Cardiac muscle cell (in vitro differentiated cells and primary cell): ENCODE results near the gene AATK. TPM values are rescaled to one million over a fixed set of nuclear protein-coding genes. Genes with fewer than 3 reads are reported as not detected.
"Not testable (repeated sequence)": the region's sequence is repeated elsewhere in the genome, so short reads cannot be mapped to it uniquely, and the experiment has no call there.

ENCODE experiments used
- DNase-seq, 2 donors: peaks; one replicate each; pipeline versions ENCODE4 v3.0.0 to v3.0.0-alpha.2; 2010 to 2017; ENCODE audit warnings: low read depth in 1 of 2, low spot score in 1 of 2
- H3K27ac ChIP-seq: fragments of 200-600 bp; sonication (generic); 2 replicates; pipeline ENCODE4 v1.5.1; 2016
- H3K27me3 ChIP-seq: fragments of 200-600 bp; sonication (generic); 2 replicates; pipeline ENCODE4 v1.6.0; 2016; ENCODE audit warnings: control low read depth
- H3K36me3 ChIP-seq: fragments of 200-600 bp; sonication (generic); 2 replicates; pipeline ENCODE4 v1.5.1; 2016; ENCODE audit warnings: control low read depth
- H3K4me1 ChIP-seq: fragments of 200-600 bp; sonication (generic); 2 replicates; pipeline ENCODE4 v1.8.1; 2017; ENCODE audit warnings: low read depth, mild to moderate bottlenecking, mixed run types
- H3K4me3 ChIP-seq: fragments of 200-600 bp; sonication (generic); 2 replicates; pipeline ENCODE4 v1.5.1; 2016; ENCODE audit warnings: mild to moderate bottlenecking
- H3K9me3 ChIP-seq: fragments of 200-600 bp; sonication (generic); 2 replicates; pipeline ENCODE4 v1.5.1; 2017; ENCODE audit warnings: low read depth, mild to moderate bottlenecking, control low read depth
- polyA plus RNA-seq: library from polyadenylated mRNA; unstranded; fragments of >200 nt; fragmentation: Nextera tagmentation; extraction: Ambion mirVana; gene quantifications from 2 replicates; pipeline ENCODE4 v1.2.1, GENCODE V29; 2016
- total RNA-seq: library from RNA; depleted of rRNA; stranded (reverse); fragments of >200 nt; gene quantifications from 2 replicates; pipeline ENCODE4 v1.2.3, GENCODE V29; 2016
- TF ChIP-seq, protein P1 (sequence below): IDR thresholded peaks from 2 replicates; pipeline ENCODE4 v1.5.1; 2012; ENCODE audit warnings: low read depth, mild to moderate bottlenecking, low read length

AATK gene
- total and polyA plus RNA-seq, 2 experiments from 2014 or later = 8.0 to 21.9 TPM

DNA sequence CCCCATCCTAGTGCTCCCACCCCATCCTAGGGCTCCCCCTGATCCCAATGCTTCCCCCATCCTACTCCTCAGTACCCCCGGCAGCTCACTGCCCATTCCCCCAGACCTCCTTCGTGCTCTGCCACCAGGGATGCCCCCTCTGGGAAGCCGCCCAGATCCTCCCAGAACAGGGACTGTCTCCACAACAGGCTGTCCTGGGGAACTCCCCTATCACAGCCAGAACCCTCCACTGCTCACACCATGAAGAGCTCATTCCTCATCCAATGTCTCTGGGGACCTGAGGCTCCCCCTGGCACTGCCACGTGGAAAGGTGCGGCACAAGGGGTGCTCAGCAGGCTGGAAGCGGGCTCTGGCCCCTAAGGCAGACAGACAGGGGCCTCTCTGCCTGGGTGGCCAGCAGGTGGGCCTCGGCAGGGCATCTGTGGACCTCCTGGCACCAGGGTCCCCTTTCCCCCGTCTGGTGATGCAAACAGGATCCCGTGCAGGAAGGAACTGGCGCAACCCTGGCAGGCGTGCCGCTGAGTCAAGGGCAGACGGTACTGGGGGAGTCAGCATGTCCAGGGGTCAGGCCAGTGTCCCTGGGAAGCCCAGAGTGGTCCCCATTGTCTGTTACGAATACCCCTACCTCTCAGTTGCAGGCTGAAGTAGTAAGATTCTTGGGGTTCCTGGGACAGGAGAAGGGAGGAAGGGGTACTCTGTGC lies 15.5 kb downstream of the AATK start:
- peak in 1 of 2 donors; percentile 7 for DNase-seq
- H3K4me1 ChIP-seq = no peaks in the 10 kb centered on the region
- no peaks in the 10 kb centered on the region for H3K9me3 ChIP-seq
- no peaks in the 10 kb centered on the region for H3K27me3 ChIP-seq
- H3K27ac ChIP-seq = no peak overlapping the region
- no peak overlapping the region for H3K4me3 ChIP-seq
- TF ChIP-seq, protein P1, sequence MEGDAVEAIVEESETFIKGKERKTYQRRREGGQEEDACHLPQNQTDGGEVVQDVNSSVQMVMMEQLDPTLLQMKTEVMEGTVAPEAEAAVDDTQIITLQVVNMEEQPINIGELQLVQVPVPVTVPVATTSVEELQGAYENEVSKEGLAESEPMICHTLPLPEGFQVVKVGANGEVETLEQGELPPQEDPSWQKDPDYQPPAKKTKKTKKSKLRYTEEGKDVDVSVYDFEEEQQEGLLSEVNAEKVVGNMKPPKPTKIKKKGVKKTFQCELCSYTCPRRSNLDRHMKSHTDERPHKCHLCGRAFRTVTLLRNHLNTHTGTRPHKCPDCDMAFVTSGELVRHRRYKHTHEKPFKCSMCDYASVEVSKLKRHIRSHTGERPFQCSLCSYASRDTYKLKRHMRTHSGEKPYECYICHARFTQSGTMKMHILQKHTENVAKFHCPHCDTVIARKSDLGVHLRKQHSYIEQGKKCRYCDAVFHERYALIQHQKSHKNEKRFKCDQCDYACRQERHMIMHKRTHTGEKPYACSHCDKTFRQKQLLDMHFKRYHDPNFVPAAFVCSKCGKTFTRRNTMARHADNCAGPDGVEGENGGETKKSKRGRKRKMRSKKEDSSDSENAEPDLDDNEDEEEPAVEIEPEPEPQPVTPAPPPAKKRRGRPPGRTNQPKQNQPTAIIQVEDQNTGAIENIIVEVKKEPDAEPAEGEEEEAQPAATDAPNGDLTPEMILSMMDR = no peak
- no peaks in the 10 kb centered on the region for H3K36me3 ChIP-seq

DNA sequence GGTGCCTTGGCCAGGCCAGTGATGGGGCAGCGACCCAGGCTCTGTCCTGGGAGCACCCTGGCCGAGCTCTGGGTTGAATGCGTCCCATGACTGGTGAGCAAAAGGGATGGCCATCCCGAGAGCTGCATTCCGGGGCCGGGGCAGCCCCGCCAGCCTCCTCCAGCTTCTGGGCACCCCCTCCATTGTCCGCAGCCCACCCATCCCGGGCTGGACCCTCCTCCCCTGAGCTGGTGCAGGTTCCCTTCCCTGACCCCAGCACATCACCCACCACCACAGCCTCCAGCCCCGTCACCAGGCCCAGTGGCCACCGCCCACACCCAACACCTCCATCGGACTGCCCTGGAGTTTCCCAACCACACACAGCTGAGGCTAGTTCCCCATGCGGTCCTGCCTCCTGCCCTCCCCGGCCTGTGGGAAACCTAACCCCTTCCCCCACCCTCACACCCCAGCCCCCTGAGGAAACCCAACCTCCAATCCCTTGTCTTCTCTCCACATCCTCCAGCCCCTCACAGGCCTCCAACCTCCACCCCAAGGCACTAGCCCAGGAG lies 17.0 kb downstream of the AATK start:
- Histone ChIP-seq H3K9me3 (no peaks in the 10 kb centered on the region), H3K4me3 (no peak overlapping the region), H3K36me3 (no peaks in the 10 kb centered on the region), H3K4me1 (no peaks in the 10 kb centered on the region), H3K27ac (no peak overlapping the region), H3K27me3 (no peaks in the 10 kb centered on the region)
- no peak for DNase-seq
- TF ChIP-seq, protein P1 = no peak

DNA sequence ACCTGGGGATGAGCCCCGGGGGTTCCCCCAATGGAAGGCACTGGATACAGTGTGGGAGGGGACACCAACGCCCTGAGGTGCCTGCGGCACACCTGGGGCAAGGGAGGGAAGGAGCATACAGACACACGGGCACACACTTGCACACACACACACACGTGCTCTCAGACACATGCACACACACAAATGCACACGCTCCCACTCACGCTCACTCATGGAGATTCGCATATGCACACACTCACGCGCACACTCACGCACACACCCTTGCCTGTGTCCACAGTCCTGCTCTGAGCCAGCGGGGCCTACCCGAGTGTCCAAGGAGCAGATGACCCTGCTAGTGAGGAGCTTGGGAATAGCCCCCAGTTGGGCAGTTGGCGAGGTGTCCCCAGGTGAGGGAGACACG lies 17.4 kb downstream of the AATK start:
- no peak for DNase-seq
- H3K9me3 ChIP-seq = no peaks in the 10 kb centered on the region
- no peaks in the 10 kb centered on the region for H3K36me3 ChIP-seq
- no peaks in the 10 kb centered on the region for H3K27me3 ChIP-seq
- TF ChIP-seq, protein P1 = no peak
- H3K27ac ChIP-seq = no peak overlapping the region
- no peaks in the 10 kb centered on the region for H3K4me1 ChIP-seq
- no peak overlapping the region for H3K4me3 ChIP-seq

DNA sequence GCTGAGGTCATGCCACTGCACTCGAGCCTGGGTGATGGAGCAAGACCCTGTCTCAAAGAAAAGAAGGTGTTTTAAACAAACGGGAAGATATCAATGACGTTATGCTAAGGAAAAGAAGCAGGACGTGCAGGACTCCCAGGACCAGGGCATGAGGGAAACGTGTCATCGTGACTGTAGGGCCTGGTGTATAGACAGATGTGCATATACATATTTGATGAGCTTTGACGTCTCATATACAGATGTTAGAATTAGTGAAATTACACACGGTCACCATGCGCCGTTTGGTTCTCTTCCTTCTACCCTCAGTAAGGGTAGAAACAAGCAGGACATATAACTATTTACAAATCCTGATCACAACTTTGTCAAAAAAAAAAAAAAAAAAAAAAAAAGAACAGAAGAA lies 18.3 kb downstream of the AATK start:
- H3K4me3 ChIP-seq = no peak overlapping the region
- H3K27ac ChIP-seq = no peak overlapping the region
- H3K27me3 ChIP-seq = no peaks in the 10 kb centered on the region
- no peaks in the 10 kb centered on the region for H3K36me3 ChIP-seq
- H3K4me1 ChIP-seq = no peaks in the 10 kb centered on the region
- DNase-seq = no peak
- no peaks in the 10 kb centered on the region for H3K9me3 ChIP-seq
- TF ChIP-seq, protein P1 = no peak

DNA sequence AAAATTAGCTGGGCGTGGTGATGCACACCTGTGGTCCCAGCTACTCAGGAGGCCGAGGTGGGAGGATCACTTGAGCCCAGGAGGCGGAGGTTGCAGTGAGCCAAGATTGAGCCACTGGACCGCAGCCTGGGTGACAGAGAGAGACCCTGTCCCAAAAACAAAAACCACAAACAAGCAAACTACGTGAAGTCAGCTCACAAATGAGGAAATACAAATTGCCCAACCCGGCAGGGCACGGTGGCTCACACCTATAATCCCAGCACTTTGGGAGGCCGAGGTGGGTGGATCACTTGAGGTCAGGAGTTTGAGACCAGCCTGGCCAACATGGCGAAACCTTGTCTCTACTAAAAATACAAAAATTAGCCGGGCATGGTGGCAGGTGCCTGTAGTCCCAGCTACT lies 19.8 kb downstream of the AATK start:
- not testable (repeated sequence) for H3K4me3 ChIP-seq, H3K36me3 ChIP-seq, H3K27ac ChIP-seq, H3K4me1 ChIP-seq, H3K9me3 ChIP-seq, DNase-seq, H3K27me3 ChIP-seq

DNA sequence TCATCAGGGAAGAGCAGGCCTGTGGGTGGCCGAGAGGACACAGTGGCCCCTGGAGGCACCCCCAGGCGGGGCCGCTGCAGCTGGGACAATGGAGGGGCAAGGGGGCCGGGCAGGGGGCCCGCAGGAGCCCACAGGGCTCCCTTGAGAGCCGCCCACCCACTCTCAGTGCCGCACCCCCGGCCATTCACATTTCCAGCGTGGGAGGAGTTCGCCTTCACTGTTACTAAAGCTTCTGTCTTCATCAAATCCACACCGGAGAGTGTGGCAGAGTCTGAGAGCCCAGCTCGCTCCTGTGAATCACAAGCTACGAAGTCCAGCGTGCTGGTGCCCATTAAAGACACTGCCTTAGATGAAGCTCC lies 21.6 kb downstream of the AATK start:
- DNase-seq = no peak
- H3K27ac ChIP-seq = no peak overlapping the region
- H3K36me3 ChIP-seq = no peaks in the 10 kb centered on the region
- TF ChIP-seq, protein P1 = no peak
- no peaks in the 10 kb centered on the region for H3K27me3 ChIP-seq
- no peaks in the 10 kb centered on the region for H3K9me3 ChIP-seq
- H3K4me3 ChIP-seq = no peak overlapping the region
- no peaks in the 10 kb centered on the region for H3K4me1 ChIP-seq
